Upper lobe of left lung (tissue), 6 donors: ENCODE results near the gene GNA12. TPM values are rescaled to one million over a fixed set of nuclear protein-coding genes. Genes with fewer than 3 reads are reported as not detected.
"Not testable (repeated sequence)": the region's sequence is repeated elsewhere in the genome, so short reads cannot be mapped to it uniquely, and the experiment has no call there.

ENCODE experiments used
- ATAC-seq, 2 donors: fragments of 200-7000 bp; cut with Tn5 transposase; one replicate each; pipeline ENCODE4 v1.9.1; 2022; ENCODE audit warnings: mild to moderate bottlenecking in 2 of 2, moderate library complexity in 2 of 2; ENCODE audit not compliant: low FRiP score in 2 of 2
- DNase-seq, 2 donors: peaks; one replicate each; pipeline ENCODE4 v3.0.0-alpha.2; 2019 to 2020
- H3K27ac ChIP-seq, 4 donors: fragments of 200-600 bp; sonication (generic); one replicate each; pipeline ENCODE4 v1.5.1; 2016 to 2019
- H3K27me3 ChIP-seq, 4 donors: fragments of 200-600 bp; sonication (generic); one replicate each; pipeline ENCODE4 v1.5.1; 2017 to 2019
- H3K36me3 ChIP-seq, 4 donors: fragments of 200-600 bp; sonication (generic); one replicate each; pipeline ENCODE4 v1.5.1; 2016 to 2019
- H3K4me1 ChIP-seq, 4 donors: fragments of 200-600 bp; sonication (generic); one replicate each; pipeline ENCODE4 v1.5.1; 2018 to 2019
- H3K4me3 ChIP-seq, 4 donors: fragments of 200-600 bp; sonication (generic); one replicate each; pipeline ENCODE4 v1.5.1; 2017 to 2019; ENCODE audit warnings: mild to moderate bottlenecking in 2 of 4, moderate library complexity in 1 of 4
- H3K9me3 ChIP-seq, 4 donors: fragments of 200-600 bp; sonication (generic); one replicate each; pipeline ENCODE4 v1.5.1; 2018 to 2019
- CTCF ChIP-seq, 6 experiments: fragments of 450-650 bp in 4 of 6; fragments of 200-600 bp in 2 of 6; sonication (generic) in 2 of 6; IDR thresholded peaks; one replicate each; pipeline ENCODE4 v1.5.1; 2016 to 2019; ENCODE audit warnings: antibody characterized with exemption in 6 of 6
- EP300 ChIP-seq, 4 donors: sonication (generic); formaldehyde crosslinking; IDR thresholded peaks; one replicate each; pipeline ENCODE4 v1.5.1; 2017; ENCODE audit warnings: antibody characterized with exemption in 4 of 4, control low read depth in 2 of 4
- POLR2A ChIP-seq, 4 donors: fragments of 450-650 bp; IDR thresholded peaks; one replicate each; pipeline ENCODE4 v1.5.1; 2016 to 2017; ENCODE audit warnings: antibody characterized with exemption in 4 of 4, mild to moderate bottlenecking in 2 of 4
- POLR2AphosphoS5 ChIP-seq, 2 donors: sonication (generic); formaldehyde crosslinking; IDR thresholded peaks; one replicate each; pipeline ENCODE4 v1.5.1; 2017; ENCODE audit warnings: antibody characterized with exemption in 2 of 2
- WGBS, 2 donors: methylation state at CpG; one replicate each; pipeline ENCODE4 v1.1.5; 2017 to 2018; 5-methylcytosine and 5-hydroxymethylcytosine counted together
- total RNA-seq, 6 donors: library from RNA; depleted of rRNA in 4 of 6; stranded (reverse); fragments of >200 nt in 4 of 6; gene quantifications; one replicate each; pipeline versions ENCODE4 v1.1.0 to v1.2.1, GENCODE V29; 2016 to 2021
- donor health status: DM: no; HTN: no; CAD: no; lungs with moderate emphysema.
- donor health status: DM: no; HTN: yes; CAD: no; lungs with severe emphysema.

GNA12 gene
- total RNA-seq, 6 donors from 2014 or later, result 24.0 to 52.3 (median 35.7) TPM

GRCh38 chr7:2738766-2739549 lies 105.2 kb downstream of the GNA12 start:
- H3K27ac ChIP-seq, result peak overlapping the region in 1 of 4 donors; percentile 14
- H3K4me3 ChIP-seq, result no peak overlapping the region
- TF ChIP-seq EP300 (IDR thresholded peaks at IDR 0.05) (no peak), POLR2A (IDR thresholded peaks at IDR 0.05) (no peak), POLR2AphosphoS5 (IDR thresholded peaks at IDR 0.05) (no peak), CTCF (IDR thresholded peaks at IDR 0.05) (no peak)
- DNase-seq, result no peak
- 94% methylated on average over 19 of the region's 19 CpGs for WGBS, 2 donors
- no peak for ATAC-seq
- H3K27me3 ChIP-seq, result no peaks in the 10 kb centered on the region
- no peaks in the 10 kb centered on the region for H3K9me3 ChIP-seq
- H3K36me3 ChIP-seq, result no peaks in the 10 kb centered on the region
- H3K4me1 ChIP-seq, result peaks cover 9 to 21% (median 11%) of the 10 kb centered on the region in 4 donors

- TF ChIP-seq CTCF (IDR thresholded peaks at IDR 0.05) (no peak), EP300 (IDR thresholded peaks at IDR 0.05) (no peak), POLR2A (IDR thresholded peaks at IDR 0.05) (peak in 2 of 4 donors; percentile 20 to 80), POLR2AphosphoS5 (IDR thresholded peaks at IDR 0.05) (peak; percentile 27 to 56)
- H3K27ac ChIP-seq, result peak overlapping the region in 2 of 4 donors; percentile 14 to 46
Observed at GRCh38 chr7:2737771-2738540, 106.2 kb downstream of the GNA12 start.

GRCh38 chr7:2737005-2737743 lies 106.9 kb downstream of the GNA12 start:
- Histone ChIP-seq H3K27ac (peak overlapping the region in 1 of 4 donors; percentile 46), H3K4me1 (peaks cover 12 to 35% (median 17%) of the 10 kb centered on the region in 4 donors)
- WGBS, 2 donors, result 92 to 94% methylated on average over 15 of the region's 15 CpGs
- H3K9me3 ChIP-seq, H3K27me3 ChIP-seq, H3K4me3 ChIP-seq, H3K36me3 ChIP-seq, ATAC-seq, DNase-seq: not testable (repeated sequence)

More at GRCh38 chr7:2737771-2738540, 106.2 kb downstream of the GNA12 start:
- H3K4me3 ChIP-seq, result peak overlapping the region in 1 of 4 donors; percentile 3
- DNase-seq (no peak), ATAC-seq (peak in 1 of 2 donors; percentile 58)
- H3K4me1 ChIP-seq, result peaks cover 10 to 31% (median 15%) of the 10 kb centered on the region in 4 donors
- H3K27me3 ChIP-seq, result no peaks in the 10 kb centered on the region
- 50 to 54% methylated on average over 18 of the region's 18 CpGs for WGBS, 2 donors
- no peaks in the 10 kb centered on the region for H3K9me3 ChIP-seq
- H3K36me3 ChIP-seq, result no peaks in the 10 kb centered on the region

- TF ChIP-seq POLR2A (IDR thresholded peaks at IDR 0.05) (no peak), EP300 (IDR thresholded peaks at IDR 0.05) (no peak), POLR2AphosphoS5 (IDR thresholded peaks at IDR 0.05) (no peak), CTCF (IDR thresholded peaks at IDR 0.05) (no peak)
- Histone ChIP-seq H3K9me3 (no peaks in the 10 kb centered on the region), H3K36me3 (peaks cover 0 to under 1% (median 0%) of the 10 kb centered on the region in 4 donors), H3K27ac (no peak overlapping the region), H3K4me3 (no peak overlapping the region), H3K4me1 (peaks cover 12 to 35% (median 17%) of the 10 kb centered on the region in 4 donors), H3K27me3 (no peaks in the 10 kb centered on the region)
- ATAC-seq (no peak), DNase-seq (peak in 1 of 2 donors; percentile 47)
- WGBS, 2 donors, result 86 to 91% methylated on average over 16 to 17 of the region's 17 CpGs
Observed at GRCh38 chr7:2736411-2736914, 107.6 kb downstream of the GNA12 start.
